GM19455 (cell line): ENCODE data around the gene BBS9.

Experiments used
- ATAC-seq: cut with Tn5 transposase; IDR thresholded peaks from one replicate; pipeline ENCODE4 v1.9.1; 2021; ENCODE audit not compliant: unreplicated experiment

BBS9 gene

DNA sequence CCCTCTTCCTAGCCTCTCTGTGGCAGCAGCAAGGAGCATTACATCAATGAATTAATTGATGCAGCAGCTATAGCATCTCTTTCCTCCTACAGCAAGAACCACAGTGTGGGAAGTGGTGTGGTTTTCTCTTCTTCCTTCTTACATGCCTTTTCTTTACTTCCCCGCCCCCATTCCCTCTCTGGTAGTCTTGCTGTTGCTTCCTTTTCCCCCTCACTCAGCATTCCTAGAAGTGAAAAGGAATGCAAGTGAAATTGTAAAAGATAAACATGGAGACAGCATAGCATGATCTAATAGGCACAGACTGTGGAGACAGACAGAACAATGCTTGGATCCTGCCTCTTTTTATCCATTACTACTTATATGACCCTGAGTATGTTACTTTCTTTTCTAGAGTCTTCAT, 405.5 kb downstream of the BBS9 start:
- ATAC-seq, result no peak

DNA sequence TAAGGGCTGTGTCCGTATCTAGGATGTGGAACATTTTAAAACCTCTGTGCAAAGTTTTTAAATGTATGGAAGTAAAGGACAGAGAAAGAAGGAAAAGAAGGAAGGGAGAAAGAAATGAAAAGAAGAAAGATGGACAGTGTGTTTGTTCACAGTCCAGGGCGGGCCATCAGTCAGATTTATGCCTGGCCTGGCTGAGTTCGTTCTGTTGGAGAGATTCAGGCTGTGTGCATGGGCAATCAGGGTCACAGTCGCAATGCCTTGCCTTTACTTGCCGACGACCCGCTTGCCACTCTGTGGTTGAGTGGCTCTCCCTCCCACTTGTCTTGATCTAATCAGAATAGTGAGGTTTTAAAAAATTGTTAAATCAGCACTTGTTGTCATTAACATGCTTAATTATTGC, 406.6 kb downstream of the BBS9 start:
- ATAC-seq, result no peak

- no peak for ATAC-seq
Measured at GRCh38 chr7:33536398-33537103, 407.2 kb downstream of the BBS9 start.

DNA sequence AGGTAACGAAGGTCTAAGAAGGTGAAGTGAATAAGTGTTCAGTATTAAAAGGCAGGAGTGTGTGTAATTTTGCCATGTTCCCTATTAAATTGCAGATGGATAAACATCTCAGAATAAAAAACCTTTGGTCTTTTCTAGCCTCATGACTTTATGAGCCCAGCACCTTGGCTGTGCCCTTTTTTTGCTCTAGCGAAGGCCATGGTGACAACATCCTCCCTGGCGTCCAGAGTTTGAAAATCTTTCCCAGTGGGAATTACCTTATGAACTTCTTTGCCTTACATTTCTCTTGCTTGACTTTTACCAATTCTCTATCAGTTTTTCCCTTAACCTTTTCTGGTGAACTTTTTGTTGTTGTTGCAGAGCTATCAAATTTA, 407.7 kb downstream of the BBS9 start:
- ATAC-seq, result no peak

DNA sequence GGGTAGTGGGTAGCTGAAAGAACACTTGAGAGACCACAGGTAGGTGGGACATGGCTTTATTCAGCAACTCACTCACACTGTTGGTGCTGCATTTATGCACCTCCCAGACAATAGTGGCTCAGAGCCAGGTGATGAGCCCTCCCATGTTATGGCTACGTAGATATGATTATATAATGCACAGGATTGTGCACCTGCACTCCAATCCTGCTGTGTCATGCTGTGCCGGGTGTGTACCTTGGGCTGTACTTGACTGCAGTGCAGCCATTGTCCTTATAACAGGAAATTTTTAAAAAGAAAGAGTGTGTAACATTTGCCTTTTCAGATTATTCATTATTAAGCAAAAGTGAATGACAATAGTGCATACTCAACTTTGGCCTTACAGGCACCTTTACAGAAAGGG, 409.8 kb downstream of the BBS9 start:
- no peak for ATAC-seq

- ATAC-seq, result no peak
Measured at GRCh38 chr7:33539659-33540400, 410.5 kb downstream of the BBS9 start.

DNA sequence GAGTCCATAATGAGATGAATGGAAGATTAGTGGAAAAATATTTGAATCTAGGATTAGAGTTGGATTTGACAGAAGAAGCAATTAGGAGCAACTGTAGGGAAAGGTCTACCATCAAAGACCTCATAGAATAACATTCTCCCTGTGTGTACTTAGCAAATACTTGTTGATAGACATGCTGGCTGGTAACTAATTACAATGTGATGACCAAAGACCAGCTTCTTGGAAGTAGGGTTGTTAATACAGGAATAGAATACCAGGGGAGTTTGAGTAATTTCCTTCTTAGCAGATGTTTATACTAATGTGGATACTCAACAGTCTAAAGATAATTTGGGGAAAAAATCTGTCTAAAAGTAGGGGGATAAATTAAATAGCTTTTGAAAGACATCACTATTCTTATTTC, 418.5 kb downstream of the BBS9 start:
- no peak for ATAC-seq

DNA sequence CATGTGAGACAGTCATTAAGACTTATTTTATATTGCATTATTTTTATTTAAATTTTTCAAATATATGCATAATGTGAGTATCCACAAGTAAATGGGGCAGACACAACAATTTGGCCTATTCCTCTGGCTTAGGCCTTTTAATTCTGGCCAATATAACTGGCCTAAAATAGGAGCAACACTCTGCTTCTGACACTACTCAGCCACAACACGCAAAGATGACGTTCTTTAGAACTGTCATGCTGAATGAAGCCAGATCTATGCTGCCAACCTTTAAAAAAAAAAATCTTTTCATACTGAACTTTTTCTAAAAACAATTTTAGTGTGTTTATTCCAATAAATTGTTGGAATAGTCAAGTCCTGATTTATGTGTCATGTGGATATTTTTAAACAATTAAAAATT, 421.0 kb downstream of the BBS9 start:
- ATAC-seq, result no peak

DNA sequence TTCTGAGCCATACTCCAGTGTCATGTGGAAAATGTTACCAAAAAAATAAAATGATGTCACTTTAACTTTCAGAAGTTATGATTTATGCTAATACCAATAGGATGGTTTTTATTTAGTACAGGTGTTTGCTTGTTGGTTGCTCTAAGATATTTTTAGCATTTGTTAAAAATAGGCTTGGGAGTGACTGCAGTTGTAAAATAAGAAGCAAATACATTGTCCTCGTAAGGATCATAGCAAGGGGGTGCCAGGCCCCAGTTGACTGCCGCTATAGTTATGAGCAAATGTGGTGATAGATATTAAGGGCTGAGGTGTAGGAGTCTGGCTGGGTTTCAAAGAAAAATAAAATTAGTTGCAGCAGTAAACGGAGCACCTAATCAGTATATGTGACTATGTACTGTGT, 421.6 kb downstream of the BBS9 start:
- ATAC-seq, result no peak

- no peak for ATAC-seq
Measured at GRCh38 chr7:33554046-33554445, 424.7 kb downstream of the BBS9 start.

DNA sequence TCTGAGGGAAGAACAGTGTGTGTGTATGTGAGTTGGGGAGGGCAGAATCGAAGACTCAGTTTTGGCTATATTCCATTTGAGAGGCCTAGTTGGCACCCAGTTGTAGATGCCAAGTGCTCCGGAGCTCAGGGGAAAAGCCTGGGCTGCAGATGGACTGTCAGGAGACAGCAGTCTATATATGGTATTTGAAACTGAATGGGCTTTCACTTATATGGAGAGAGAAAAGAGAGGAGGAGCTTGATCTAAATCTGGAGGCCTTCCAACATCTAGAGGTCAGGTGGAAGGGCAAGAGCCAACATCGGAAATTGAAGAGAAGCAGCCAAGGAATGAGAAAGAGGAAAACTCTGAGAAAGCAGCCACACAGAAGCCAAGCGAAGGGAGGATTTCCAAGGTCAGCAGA, 425.2 kb downstream of the BBS9 start:
- ATAC-seq, result no peak

DNA sequence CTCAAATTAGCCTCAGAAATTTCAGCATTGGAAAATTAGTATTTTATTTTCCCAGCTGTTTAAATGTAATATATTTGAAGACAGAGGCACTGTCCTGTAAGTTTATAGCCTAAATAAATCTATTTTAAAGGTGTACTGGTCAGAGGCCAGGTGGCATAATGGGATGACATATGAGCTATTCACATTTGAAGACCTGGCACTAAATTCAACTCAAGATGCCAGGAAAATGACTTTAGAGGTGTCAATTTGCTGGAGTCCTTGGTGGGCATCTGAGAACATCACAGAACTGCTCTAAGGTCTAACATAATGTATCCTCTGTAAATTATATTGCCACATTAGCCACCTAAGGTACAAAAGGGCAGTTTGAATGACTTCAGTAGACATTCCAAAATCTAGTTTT, 427.1 kb downstream of the BBS9 start:
- no peak for ATAC-seq

DNA sequence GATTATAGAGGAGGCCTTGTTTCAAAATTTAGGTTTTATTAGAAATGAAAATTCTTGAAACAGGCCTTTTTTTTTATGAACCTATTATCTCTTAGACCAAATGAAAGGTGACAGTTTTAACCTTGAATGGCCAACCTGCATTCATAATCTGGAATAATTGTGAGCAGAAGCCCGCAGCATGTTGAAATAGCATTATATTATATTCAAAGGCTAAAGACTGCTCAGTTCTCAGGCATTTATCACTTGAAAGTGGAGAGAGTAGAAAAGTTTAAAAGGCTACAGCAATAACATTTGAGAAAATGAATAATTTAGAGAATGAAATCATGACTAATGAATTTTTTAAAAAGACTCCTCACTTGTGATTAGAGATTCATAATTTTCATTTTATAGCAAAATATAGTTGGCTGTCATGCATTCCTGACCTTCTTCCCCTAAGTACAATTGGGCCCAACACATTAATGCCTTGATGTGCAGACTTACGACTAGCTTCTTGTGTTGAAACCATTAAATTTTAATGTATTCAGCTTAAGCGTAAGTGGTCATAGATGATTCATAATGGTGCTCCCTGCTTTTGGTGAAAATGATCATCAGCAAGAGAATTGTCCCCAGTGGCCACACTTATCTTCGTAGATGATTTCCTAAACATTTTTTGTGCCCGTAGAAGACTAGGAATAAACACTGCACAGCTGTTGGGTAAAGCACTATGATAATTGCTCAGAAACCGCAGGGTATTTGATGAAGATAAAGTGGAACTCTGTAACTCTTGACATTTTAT, 429.4 kb downstream of the BBS9 start:
- ATAC-seq, result no peak

DNA sequence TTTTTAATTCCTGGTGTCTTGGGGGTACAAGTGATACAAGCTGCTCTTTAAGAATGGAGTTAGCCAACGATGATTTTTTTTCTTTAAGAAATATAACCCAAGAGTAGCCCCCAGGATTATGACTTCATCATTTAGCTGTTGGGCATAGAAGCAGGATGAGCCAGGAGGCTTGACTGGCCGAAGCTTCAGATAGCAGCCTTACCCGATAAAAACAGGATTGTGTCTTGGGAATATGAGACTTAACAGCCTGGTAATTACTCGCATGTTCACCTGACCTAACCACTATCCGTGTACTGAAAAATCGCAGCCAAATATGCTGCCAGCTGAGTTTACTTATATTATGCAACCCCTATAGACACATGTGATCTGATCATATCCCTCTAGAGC, 430.0 kb downstream of the BBS9 start:
- no peak for ATAC-seq

DNA sequence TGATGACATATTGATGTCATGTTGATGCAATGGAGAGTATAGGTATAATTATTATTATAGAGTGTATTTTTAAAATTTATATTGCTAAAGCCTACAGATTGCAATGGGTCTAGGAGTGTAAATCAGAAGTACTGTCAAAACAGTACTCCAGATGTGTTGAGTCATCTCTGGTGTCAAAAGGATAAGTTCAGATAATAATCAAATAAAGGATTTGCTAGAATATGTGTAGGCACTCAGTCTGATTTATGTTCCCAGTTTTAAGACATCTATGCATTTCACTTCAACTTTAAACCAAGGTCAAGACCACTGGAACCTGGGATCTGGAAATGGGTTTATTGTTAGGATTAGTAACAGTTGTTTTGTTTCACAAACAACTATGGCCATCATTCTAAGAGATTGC, 433.6 kb downstream of the BBS9 start:
- no peak for ATAC-seq

DNA sequence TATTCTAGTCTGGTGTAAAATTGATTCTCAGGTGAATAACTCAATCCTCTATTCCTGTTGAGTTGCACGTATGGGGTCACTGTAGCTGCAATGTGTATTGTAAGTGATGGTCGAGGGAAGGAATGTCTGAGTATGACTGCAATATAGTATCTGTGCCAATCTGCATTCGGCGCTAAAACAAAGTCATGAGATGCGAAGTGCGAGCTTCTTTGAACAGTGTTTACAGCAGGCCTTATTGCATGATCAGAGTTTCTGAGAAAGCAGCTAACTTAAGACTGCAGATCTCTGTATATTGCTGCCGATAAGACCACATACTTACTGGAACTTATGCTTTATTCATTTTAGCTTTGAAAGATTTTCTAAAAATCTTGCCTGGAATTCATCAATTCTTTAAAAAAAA, 434.3 kb downstream of the BBS9 start:
- ATAC-seq, result no peak

DNA sequence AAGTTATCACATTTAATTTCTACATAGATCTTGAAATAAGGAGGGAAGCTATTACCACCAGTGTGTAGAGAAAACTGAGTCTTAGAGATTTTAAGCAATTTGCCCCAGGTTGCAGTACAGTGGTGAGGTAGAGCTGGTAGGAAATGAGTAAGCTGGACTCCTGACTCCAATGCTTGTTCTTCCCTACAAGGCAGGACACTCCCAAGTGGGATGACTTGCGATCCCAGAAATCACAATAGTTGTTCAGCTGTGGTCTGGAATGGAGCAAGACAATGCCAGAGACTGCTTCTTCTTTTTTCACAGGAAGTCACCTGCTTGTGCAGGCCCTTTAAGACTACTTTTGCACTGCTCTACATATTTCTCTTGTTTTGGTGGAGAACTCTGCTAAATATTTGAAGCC, 448.8 kb downstream of the BBS9 start:
- ATAC-seq, result no peak

DNA sequence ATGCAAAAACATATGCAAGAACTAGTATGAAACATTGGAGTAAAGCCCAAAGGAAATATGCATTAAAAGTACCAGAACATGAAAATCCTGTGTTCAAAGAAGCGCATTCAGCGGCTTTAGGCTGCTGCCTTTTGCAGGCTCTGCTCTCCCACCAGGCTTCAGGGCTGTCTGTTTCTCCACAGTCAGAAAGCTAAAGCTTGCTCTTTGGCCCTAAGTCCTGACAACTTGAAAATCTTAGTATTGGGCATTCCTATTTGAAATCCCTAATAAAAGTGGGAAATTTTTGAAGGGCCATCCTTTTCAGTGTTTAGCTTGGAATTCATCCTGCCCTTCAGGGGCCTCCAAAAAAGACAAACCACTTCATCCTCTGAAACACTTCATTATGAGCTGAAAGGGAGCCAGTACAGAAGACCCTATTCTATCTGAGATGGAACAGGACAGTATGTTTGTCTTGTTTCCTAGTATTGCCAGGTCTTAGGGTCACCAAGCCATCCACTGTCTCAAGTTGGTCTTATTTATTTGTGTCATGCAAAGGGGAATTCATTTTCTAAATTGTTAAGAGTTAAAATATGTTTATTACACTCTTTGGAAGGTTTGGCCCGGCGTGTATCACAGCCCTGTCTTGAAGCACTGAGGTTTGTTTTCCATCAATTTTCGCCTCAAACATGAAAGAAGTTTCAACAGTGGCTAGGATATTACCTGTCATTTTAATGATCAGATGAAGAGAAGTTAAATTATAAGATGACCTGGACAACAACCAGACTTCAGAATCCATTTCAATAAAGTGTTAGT, 449.7 kb downstream of the BBS9 start:
- ATAC-seq, result no peak

GRCh38 chr7:33579673-33579960, 450.3 kb downstream of the BBS9 start:
- ATAC-seq, result no peak

- ATAC-seq, result no peak
Measured at GRCh38 chr7:33581236-33581635, 451.9 kb downstream of the BBS9 start.

- ATAC-seq, result no peak
Measured at GRCh38 chr7:33582104-33582503, 452.7 kb downstream of the BBS9 start.

GRCh38 chr7:33582533-33582932, 453.2 kb downstream of the BBS9 start:
- ATAC-seq, result no peak
